K562 (cell line): ENCODE results near the gene OMA1.

Experiments used
- CBFB ChIP-seq: sonication (generic); formaldehyde crosslinking; IDR thresholded peaks from 2 replicates; pipeline ENCODE4 v1.4.0; 2020; ENCODE audit warnings: mild to moderate bottlenecking, missing genetic modification reagents
- CTCF ChIP-seq, 3 experiments: IDR thresholded peaks in 2 of 3; conservative IDR thresholded peaks in 1 of 3; 2 replicates each; pipeline ENCODE4 v1.5.1; 2011 to 2012; ENCODE audit warnings: low read length in 3 of 3, mild to moderate bottlenecking in 3 of 3, control low read depth in 2 of 3, improper control_type of control experiment in 1 of 3, inconsistent platforms in 1 of 3, low read depth in 1 of 3, mixed read lengths in 1 of 3, moderate library complexity in 1 of 3; ENCODE audit not compliant: insufficient read depth in 2 of 3
- FOSL1 ChIP-seq: fragments of 200-800 bp; sonication (Bioruptor generic); conservative IDR thresholded peaks from 2 replicates; pipeline ENCODE4 v1.6.1; 2016; ENCODE audit warnings: missing genetic modification characterization, missing compliant biosample characterization
- IRF2 ChIP-seq: sonication (generic); formaldehyde crosslinking; IDR thresholded peaks from 2 replicates; pipeline ENCODE4 v1.8.1; 2022; ENCODE audit warnings: mild to moderate bottlenecking, missing genetic modification reagents
- MTA2 ChIP-seq: fragments of 450-650 bp; IDR thresholded peaks from 2 replicates; pipeline ENCODE4 v1.6.1; 2016; ENCODE audit warnings: low read depth
- MYC ChIP-seq, 2 experiments: fragments of 250-450 bp in 1 of 2; sonication (Bioruptor Pico) in 1 of 2; IDR thresholded peaks; 2 replicates each; pipeline versions ENCODE4 v1.5.1 to v1.6.1; 2012 to 2021; ENCODE audit warnings: low read depth in 2 of 2, borderline replicate concordance in 1 of 2, improper control_type of control experiment in 1 of 2, low read length in 1 of 2, mild to moderate bottlenecking in 1 of 2, moderate library complexity in 1 of 2
- POLR3G ChIP-seq: IDR thresholded peaks from 2 replicates; pipeline ENCODE4 v1.6.1; 2011; ENCODE audit not compliant: insufficient read length, insufficient replicate concordance; ENCODE audit errors: extremely low read depth
- PTRF ChIP-seq: fragments of 450-650 bp; IDR thresholded peaks from 2 replicates; pipeline ENCODE4 v1.6.1; 2016; ENCODE audit warnings: mild to moderate bottlenecking, missing genetic modification characterization, missing compliant biosample characterization
- SMARCA5 ChIP-seq: fragments of 450-650 bp; IDR thresholded peaks from 2 replicates; pipeline ENCODE4 v1.6.1; 2016
- ZNF224 ChIP-seq: sonication (generic); formaldehyde crosslinking; IDR thresholded peaks from 2 replicates; pipeline ENCODE4 v1.8.0; 2022; ENCODE audit warnings: mild to moderate bottlenecking, missing genetic modification reagents
- ZNF444 ChIP-seq: fragments of 250-450 bp; sonication (Bioruptor Pico); IDR thresholded peaks from 2 replicates; pipeline ENCODE4 v1.4.0; 2020; ENCODE audit warnings: mild to moderate bottlenecking, moderate library complexity
- TF ChIP-seq, protein P1 (sequence below): fragments of 450-650 bp; IDR thresholded peaks from 2 replicates; pipeline ENCODE4 v1.6.1; 2017; ENCODE audit warnings: antibody characterized with exemption

GRCh38 chr1:58459911-58460310, 86.6 kb downstream of the OMA1 start:
- TF ChIP-seq SMARCA5 (no peak), MYC (IDR thresholded peaks at IDR 0.05; ENCODE audit: low read depth, low read length) (no peak), MYC (CRISPR knock-in tag; IDR thresholded peaks at IDR 0.05; ENCODE audit: borderline replicate concordance, low read depth) (no peak), PTRF (tag) (no peak), CTCF (IDR thresholded peaks at IDR 0.05 in 2 of 3, conservative IDR thresholded peaks at IDR 0.05 in 1 of 3; ENCODE audit: insufficient read depth in 2 of 3, low read depth in 1 of 3, low read length in 3 of 3) (no peak), ZNF224 (no peak), FOSL1 (tag) (no peak), POLR3G (no peak), MTA2 (no peak), CBFB (no peak), IRF2 (CRISPR knock-in tag) (no peak), ZNF444 (CRISPR knock-in tag) (no peak)
- TF ChIP-seq, protein P1, sequence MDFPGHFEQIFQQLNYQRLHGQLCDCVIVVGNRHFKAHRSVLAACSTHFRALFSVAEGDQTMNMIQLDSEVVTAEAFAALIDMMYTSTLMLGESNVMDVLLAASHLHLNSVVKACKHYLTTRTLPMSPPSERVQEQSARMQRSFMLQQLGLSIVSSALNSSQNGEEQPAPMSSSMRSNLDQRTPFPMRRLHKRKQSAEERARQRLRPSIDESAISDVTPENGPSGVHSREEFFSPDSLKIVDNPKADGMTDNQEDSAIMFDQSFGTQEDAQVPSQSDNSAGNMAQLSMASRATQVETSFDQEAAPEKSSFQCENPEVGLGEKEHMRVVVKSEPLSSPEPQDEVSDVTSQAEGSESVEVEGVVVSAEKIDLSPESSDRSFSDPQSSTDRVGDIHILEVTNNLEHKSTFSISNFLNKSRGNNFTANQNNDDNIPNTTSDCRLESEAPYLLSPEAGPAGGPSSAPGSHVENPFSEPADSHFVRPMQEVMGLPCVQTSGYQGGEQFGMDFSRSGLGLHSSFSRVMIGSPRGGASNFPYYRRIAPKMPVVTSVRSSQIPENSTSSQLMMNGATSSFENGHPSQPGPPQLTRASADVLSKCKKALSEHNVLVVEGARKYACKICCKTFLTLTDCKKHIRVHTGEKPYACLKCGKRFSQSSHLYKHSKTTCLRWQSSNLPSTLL = no peak
